HCT116 (cell line): ENCODE results near the gene CTTNBP2.

Experiments
- EGR1 ChIP-seq: IDR thresholded peaks from 2 replicates; pipeline ENCODE4 v1.6.1; 2012; ENCODE audit warnings: low read depth
- FOSL1 ChIP-seq: IDR thresholded peaks from 2 replicates; pipeline ENCODE4 v1.6.1; 2012; ENCODE audit warnings: low read depth
- JUND ChIP-seq: IDR thresholded peaks from 2 replicates; pipeline ENCODE4 v1.6.1; 2012
- POLR2A ChIP-seq: IDR thresholded peaks from 2 replicates; pipeline ENCODE4 v1.7.0; 2011; ENCODE audit warnings: borderline replicate concordance; ENCODE audit not compliant: insufficient read depth, insufficient read length; ENCODE audit errors: extremely low read depth
- POLR2AphosphoS5 ChIP-seq: IDR thresholded peaks from 2 replicates; pipeline ENCODE4 v1.6.1; 2011; ENCODE audit warnings: mild to moderate bottlenecking, low read depth, low read length, moderate library complexity
- SP1 ChIP-seq: IDR thresholded peaks from 2 replicates; pipeline ENCODE4 v1.6.1; 2012; ENCODE audit warnings: low read depth
- TCF7L2 ChIP-seq: IDR thresholded peaks from 2 replicates; pipeline ENCODE4 v1.7.0; 2011; ENCODE audit warnings: borderline replicate concordance, inconsistent platforms; ENCODE audit not compliant: insufficient read depth, insufficient read length; ENCODE audit errors: extremely low read depth
- YY1 ChIP-seq: IDR thresholded peaks from 2 replicates; pipeline ENCODE4 v1.6.1; 2011; ENCODE audit warnings: low read length, low read depth, moderate library complexity, mild to moderate bottlenecking; ENCODE audit not compliant: insufficient replicate concordance; ENCODE audit errors: extremely low read depth
- ZFX ChIP-seq: fragments of 450-650 bp; IDR thresholded peaks from 2 replicates; pipeline ENCODE4 v1.6.1; 2017
- TF ChIP-seq, protein P1 (sequence below): IDR thresholded peaks from 2 replicates; pipeline ENCODE4 v1.6.1; 2012
- TF ChIP-seq, protein P2 (sequence below), 3 experiments: fragments of 200-600 bp in 1 of 3; sonication (generic) in 1 of 3; IDR thresholded peaks in 2 of 3; conservative IDR thresholded peaks in 1 of 3; 2 replicates each; pipeline ENCODE4 v1.5.1; 2012 to 2017; ENCODE audit warnings: low read depth in 2 of 3, low read length in 2 of 3, antibody characterized with exemption in 1 of 3, borderline replicate concordance in 1 of 3, control low read depth in 1 of 3, mild to moderate bottlenecking in 1 of 3, mixed read lengths in 1 of 3, mixed run types in 1 of 3, moderate library complexity in 1 of 3; ENCODE audit not compliant: insufficient read depth in 1 of 3

DNA sequence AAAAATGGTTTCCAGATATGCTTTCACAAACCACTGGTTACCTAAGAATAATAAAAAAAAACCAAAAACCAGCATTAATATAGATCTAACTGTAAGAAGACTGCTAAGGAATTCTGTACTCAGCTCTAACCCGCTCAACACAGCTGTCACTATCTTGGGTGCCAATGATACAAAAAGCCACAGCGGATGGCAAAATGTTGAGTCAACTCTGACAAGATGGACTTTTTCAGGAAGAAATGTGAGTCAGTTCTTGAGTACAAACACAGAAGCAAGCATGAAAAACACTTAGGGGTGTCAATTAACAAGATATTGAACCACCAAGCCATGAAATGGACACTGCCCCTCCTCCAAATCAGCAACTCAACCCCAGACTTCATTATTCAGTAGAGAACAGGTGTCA lies 55.0 kb downstream of the CTTNBP2 start:
- TF ChIP-seq, protein P1, sequence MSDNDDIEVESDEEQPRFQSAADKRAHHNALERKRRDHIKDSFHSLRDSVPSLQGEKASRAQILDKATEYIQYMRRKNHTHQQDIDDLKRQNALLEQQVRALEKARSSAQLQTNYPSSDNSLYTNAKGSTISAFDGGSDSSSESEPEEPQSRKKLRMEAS = no peak
- no peak for TF ChIP-seq TCF7L2
- TF ChIP-seq, protein P2, sequence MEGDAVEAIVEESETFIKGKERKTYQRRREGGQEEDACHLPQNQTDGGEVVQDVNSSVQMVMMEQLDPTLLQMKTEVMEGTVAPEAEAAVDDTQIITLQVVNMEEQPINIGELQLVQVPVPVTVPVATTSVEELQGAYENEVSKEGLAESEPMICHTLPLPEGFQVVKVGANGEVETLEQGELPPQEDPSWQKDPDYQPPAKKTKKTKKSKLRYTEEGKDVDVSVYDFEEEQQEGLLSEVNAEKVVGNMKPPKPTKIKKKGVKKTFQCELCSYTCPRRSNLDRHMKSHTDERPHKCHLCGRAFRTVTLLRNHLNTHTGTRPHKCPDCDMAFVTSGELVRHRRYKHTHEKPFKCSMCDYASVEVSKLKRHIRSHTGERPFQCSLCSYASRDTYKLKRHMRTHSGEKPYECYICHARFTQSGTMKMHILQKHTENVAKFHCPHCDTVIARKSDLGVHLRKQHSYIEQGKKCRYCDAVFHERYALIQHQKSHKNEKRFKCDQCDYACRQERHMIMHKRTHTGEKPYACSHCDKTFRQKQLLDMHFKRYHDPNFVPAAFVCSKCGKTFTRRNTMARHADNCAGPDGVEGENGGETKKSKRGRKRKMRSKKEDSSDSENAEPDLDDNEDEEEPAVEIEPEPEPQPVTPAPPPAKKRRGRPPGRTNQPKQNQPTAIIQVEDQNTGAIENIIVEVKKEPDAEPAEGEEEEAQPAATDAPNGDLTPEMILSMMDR (IDR thresholded peaks at IDR 0.05 in 2 of 3, conservative IDR thresholded peaks at IDR 0.05 in 1 of 3; ENCODE audit: borderline replicate concordance in 1 of 3, insufficient read depth in 1 of 3, low read depth in 2 of 3, low read length in 2 of 3) = no peak
- no peak for TF ChIP-seq POLR2AphosphoS5
- no peak for TF ChIP-seq FOSL1
- TF ChIP-seq JUND = no peak
- no peak for TF ChIP-seq ZFX
- no peak for TF ChIP-seq POLR2A
- TF ChIP-seq EGR1 = no peak
- no peak for TF ChIP-seq SP1
- no peak for TF ChIP-seq YY1
